K562 (cell line): ENCODE measurements around the gene HES3. TPM values are rescaled to one million over a fixed set of nuclear protein-coding genes. Genes with fewer than 3 reads are reported as not detected.

Experiments used
- CBX1 ChIP-seq: sonication (generic); IDR thresholded peaks from 2 replicates; pipeline ENCODE4 v1.6.1; 2016; ENCODE audit warnings: antibody characterized with exemption, low read depth, mild to moderate bottlenecking
- CTCFL ChIP-seq: IDR thresholded peaks from 2 replicates; pipeline ENCODE4 v1.6.1; 2011; ENCODE audit warnings: borderline replicate concordance, low read depth, mild to moderate bottlenecking, moderate library complexity, low read length; ENCODE audit not compliant: insufficient read depth, poor library complexity, severe bottlenecking
- DEAF1 ChIP-seq: fragments of 450-650 bp; formaldehyde crosslinking; IDR thresholded peaks from 2 replicates; pipeline ENCODE4 v1.4.0; 2020; ENCODE audit warnings: mild to moderate bottlenecking, moderate library complexity
- KAT2B ChIP-seq: IDR thresholded peaks from one replicate; pipeline ENCODE4 v1.6.1; 2012; ENCODE audit warnings: low read depth, mild to moderate bottlenecking, control low read depth, inconsistent platforms, low read length, moderate library complexity
- REST ChIP-seq, 2 experiments: fragments of 450-650 bp; formaldehyde crosslinking in 1 of 2; IDR thresholded peaks; 2 replicates each; pipeline versions ENCODE4 v1.4.0 to v1.6.1; 2014 to 2020; ENCODE audit warnings: mild to moderate bottlenecking in 2 of 2, borderline replicate concordance in 1 of 2, low read depth in 1 of 2
- TFAP4 ChIP-seq: sonication (generic); formaldehyde crosslinking; IDR thresholded peaks from 2 replicates; pipeline ENCODE4 v1.8.0; 2022; ENCODE audit warnings: missing genetic modification reagents, mild to moderate bottlenecking, moderate library complexity, borderline replicate concordance
- VEZF1 ChIP-seq: fragments of 200-800 bp; sonication (Bioruptor generic); IDR thresholded peaks from 2 replicates; pipeline ENCODE4 v1.6.1; 2017; ENCODE audit warnings: missing genetic modification characterization, missing compliant biosample characterization
- YY1 ChIP-seq, 3 experiments: IDR thresholded peaks; 2 replicates each; pipeline ENCODE4 v1.6.1; 2011; ENCODE audit warnings: low read length in 2 of 3, mild to moderate bottlenecking in 2 of 3, moderate library complexity in 2 of 3, borderline replicate concordance in 1 of 3, control low read depth in 1 of 3, low read depth in 1 of 3; ENCODE audit not compliant: insufficient read depth in 3 of 3, insufficient replicate concordance in 2 of 3, control insufficient read depth in 1 of 3, insufficient read length in 1 of 3; ENCODE audit errors: extremely low read depth in 1 of 3
- polyA plus RNA-seq, 8 experiments: library from polyadenylated mRNA; depleted of rRNA in 4 of 8; stranded (reverse) in 5 of 8; unstranded in 3 of 8; fragments of >200 nt; fragmentation: Nextera tagmentation in 2 of 8; fragmentation: Illumina TruSeq in 1 of 8; extraction: Ambion mirVana in 2 of 8; extraction: Trizol in 1 of 8; gene quantifications; 2 replicates each; pipeline versions ENCODE4 v1.2.1 to v1.2.3, GENCODE V29; 2011 to 2014; ENCODE audit warnings: inconsistent platforms in 1 of 8, missing spikeins in 1 of 8
- total RNA-seq, 7 experiments: library from RNA; depleted of rRNA in 6 of 7; stranded (reverse); fragments of >200 nt in 6 of 7; fragmentation: Illumina TruSeq in 2 of 7; extraction: Trizol in 2 of 7; gene quantifications; 2 replicates each; pipeline versions ENCODE4 v1.2.1 to v1.2.3, GENCODE V29; 2011 to 2021; ENCODE audit warnings: low replicate concordance in 1 of 7

Gene HES3
- total and polyA plus RNA-seq, 9 of the 15 experiments (the other 6 are each of a cell fraction or from before 2014, with no cell fraction given), result not detected

GRCh38 chr1:6246497-6247467, 2.8 kb downstream of the HES3 start (continued):
- TF ChIP-seq TFAP4 (CRISPR knock-in tag) (peak; percentile 33; the same call in 1 of the 2 replicates), CBX1 (no peak), KAT2B (no peak), YY1 (IDR thresholded peaks at IDR 0.05; ENCODE audit: borderline replicate concordance in 1 of 3, control insufficient read depth in 1 of 3, extremely low read depth in 1 of 3, insufficient read depth in 3 of 3, insufficient read length in 1 of 3, insufficient replicate concordance in 2 of 3, low read depth in 1 of 3, low read length in 2 of 3) (peak in 1 of 3 experiments; percentile 58), DEAF1 (peak; percentile 96), REST (IDR thresholded peaks at IDR 0.05; ENCODE audit: borderline replicate concordance) (peak; percentile 94), REST (CRISPR knock-in tag; IDR thresholded peaks at IDR 0.05; ENCODE audit: low read depth) (peak; percentile 89), VEZF1 (CRISPR knock-in tag) (peak; percentile 80), CTCFL (peak; percentile 51)
